Caco-2 (cell line): Measurements from ENCODE around the gene MAPK8IP3. TPM values are rescaled to one million over a fixed set of nuclear protein-coding genes. Genes with fewer than 3 reads are reported as not detected.

ENCODE experiments used
- BruUV-seq: library from RNA; stranded (reverse); fragments of 400-500 nt; replicated peaks from 2 replicates; lab custom pipeline; 2021; lab: Mats Ljungman, UMichigan
- CTCF ChIA-PET: fragments of 300-600 bp; sonication (Branson Sonifier 250); formaldehyde crosslinking; loops from one replicate; lab custom pipeline; 2022; ENCODE audit warnings: antibody characterized with exemption; lab: Charles Lee
- POLR2A ChIA-PET: fragments of 300-600 bp; sonication (Branson Sonifier 250); formaldehyde crosslinking; loops from one replicate; lab custom pipeline; 2022; ENCODE audit warnings: antibody characterized with exemption; lab: Charles Lee
- DNase-seq, 2 experiments: peaks; one replicate each; pipeline versions ENCODE4 v3.0.0 to v3.0.0-alpha.2; 2020 to 2022
- H3K27me3 ChIP-seq: replicated peaks from 2 replicates; pipeline ENCODE4 v1.6.0; 2011; ENCODE audit warnings: low read length; ENCODE audit not compliant: control insufficient read depth, insufficient read depth
- H3K36me3 ChIP-seq: 2 replicates; pipeline ENCODE4 v1.5.1; 2011; ENCODE audit warnings: low read length; ENCODE audit not compliant: control insufficient read depth, insufficient read depth
- H3K4me1 ChIP-seq: fragments of 250-450 bp; sonication (Bioruptor Pico); 2 replicates; pipeline ENCODE4 v1.5.1; 2020; ENCODE audit warnings: mild to moderate bottlenecking
- H3K4me3 ChIP-seq: 2 replicates; pipeline ENCODE4 v1.5.1; 2011; ENCODE audit warnings: low read depth, mild to moderate bottlenecking, control low read depth, low read length
- H3K9me3 ChIP-seq: fragments of 250-450 bp; sonication (Bioruptor Pico); 2 replicates; pipeline ENCODE4 v1.5.1; 2020; ENCODE audit warnings: mild to moderate bottlenecking, moderate library complexity
- H3K27ac Mint-ChIP-seq: one replicate; pipeline ENCODE4 v1.8.0; 2022; ENCODE audit warnings: mixed read lengths; ENCODE audit not compliant: unreplicated experiment
- H3K27me3 Mint-ChIP-seq: one replicate; pipeline ENCODE4 v1.8.0; 2022; ENCODE audit warnings: mixed read lengths; ENCODE audit not compliant: insufficient read depth, unreplicated experiment
- H3K36me3 Mint-ChIP-seq: one replicate; pipeline ENCODE4 v1.8.0; 2022; ENCODE audit warnings: mild to moderate bottlenecking, mixed read lengths; ENCODE audit not compliant: insufficient read depth, unreplicated experiment
- H3K4me1 Mint-ChIP-seq: one replicate; pipeline ENCODE4 v1.8.0; 2022; ENCODE audit warnings: low read depth, mixed read lengths; ENCODE audit not compliant: unreplicated experiment
- H3K4me3 Mint-ChIP-seq: one replicate; pipeline ENCODE4 v1.8.0; 2022; ENCODE audit warnings: mild to moderate bottlenecking, moderate library complexity, mixed read lengths; ENCODE audit not compliant: unreplicated experiment
- H3K9me3 Mint-ChIP-seq: one replicate; pipeline ENCODE4 v1.8.0; 2022; ENCODE audit warnings: mixed read lengths; ENCODE audit not compliant: unreplicated experiment
- CTCF ChIP-seq, 2 experiments: fragments of 200-600 bp in 1 of 2; IDR thresholded peaks; 1 replicate in 1 of 2; 2 replicates in 1 of 2; pipeline versions ENCODE4 v1.5.1 to v1.8.0; 2011 to 2022; ENCODE audit warnings: antibody characterized with exemption in 1 of 2, control low read depth in 1 of 2, inconsistent platforms in 1 of 2, low read depth in 1 of 2, low read length in 1 of 2, mild to moderate bottlenecking in 1 of 2, moderate library complexity in 1 of 2; ENCODE audit not compliant: insufficient read depth in 1 of 2, severe bottlenecking in 1 of 2, unreplicated experiment in 1 of 2
- intact Hi-C: fragments of 100-400 bp; cut with micrococcal nuclease; formaldehyde crosslinking; loops from one replicate; pipeline ENCODE4 v1.10.0; 2022; ENCODE audit not compliant: unreplicated experiment
- microRNA-seq: library from miRNA; unstranded; fragments of <30 nt; microRNA quantifications from one replicate; pipeline ENCODE4 v1.2.0, GENCODE V29; 2022
- total RNA-seq: library from RNA; stranded (reverse); gene quantifications from 2 replicates; pipeline ENCODE4 v1.2.3, GENCODE V29; 2022

Gene MAPK8IP3
- total RNA-seq, 1 experiment from 2014 or later: 60.5 TPM

- Histone ChIP-seq H3K4me1 (no peaks in the 10 kb centered on the region), H3K9me3 (no peaks in the 10 kb centered on the region), H3K27me3 (no peaks in the 10 kb centered on the region), H3K36me3 (peaks cover 1% of the 10 kb centered on the region; the same call in 1 of the 2 replicates), H3K4me3 (no peak overlapping the region)
- Mint-ChIP-seq H3K27ac (no peak overlapping the region), H3K4me3 (no peak overlapping the region), H3K9me3 (no peaks in the 10 kb centered on the region), H3K4me1 (no peaks in the 10 kb centered on the region), H3K27me3 (no peaks in the 10 kb centered on the region), H3K36me3 (peaks cover 21% of the 10 kb centered on the region)
- no peak for DNase-seq
- TF ChIP-seq CTCF (IDR thresholded peaks at IDR 0.05; ENCODE audit: insufficient read depth in 1 of 2, low read depth in 1 of 2, low read length in 1 of 2, severe bottlenecking in 1 of 2, unreplicated experiment in 1 of 2): no peak
- BruUV-seq: no TSS peak
- intact Hi-C loops: no loop called here
- ChIA-PET POLR2A (no interaction called here), CTCF (no interaction called here)
Measured at GRCh38 chr16:1818873-1819525, 113.0 kb downstream of the MAPK8IP3 start.

GRCh38 chr16:1819611-1820010 is 113.6 kb downstream of the MAPK8IP3 start:
- ChIA-PET POLR2A (no interaction called here), CTCF (no interaction called here)
- H3K4me3 ChIP-seq: no peak overlapping the region
- DNase-seq: no peak
- Mint-ChIP-seq H3K36me3 (peaks cover 21% of the 10 kb centered on the region), H3K4me3 (no peak overlapping the region), H3K27me3 (no peaks in the 10 kb centered on the region), H3K4me1 (no peaks in the 10 kb centered on the region), H3K27ac (no peak overlapping the region), H3K9me3 (no peaks in the 10 kb centered on the region)
- H3K4me1 ChIP-seq: no peaks in the 10 kb centered on the region
- H3K27me3 ChIP-seq: no peaks in the 10 kb centered on the region
- no peak for TF ChIP-seq CTCF (IDR thresholded peaks at IDR 0.05; ENCODE audit: insufficient read depth in 1 of 2, low read depth in 1 of 2, low read length in 1 of 2, severe bottlenecking in 1 of 2, unreplicated experiment in 1 of 2)
- H3K36me3 ChIP-seq: peaks cover 1% of the 10 kb centered on the region; the same call in 1 of the 2 replicates
- no peaks in the 10 kb centered on the region for H3K9me3 ChIP-seq
- BruUV-seq: no TSS peak
- intact Hi-C loops: loop anchor here (5.0 kb wide), 1 partner anchor 37 kb away; the partner anchor contains the start of genes NUBP2 and SPSB3

Small RNA genes lying within 50 kb of the gene (microRNA-seq; reads per million reads assigned to microRNA genes)
- gene MIR3177: 9.1 reads per million, percentile 47 among the genes with 10 or more reads in this experiment

Other genes with a start within 250 kb of the MAPK8IP3 start
- gene CLCN7, start 231.2 kb upstream of the MAPK8IP3 start, total RNA-seq: 119 and 127 TPM in 2 replicates
- not detected in 2 replicates for gene PTX4, start 217.3 kb upstream of the MAPK8IP3 start, total RNA-seq
- 55.7 and 62.6 TPM in 2 replicates for gene TELO2, start 212.8 kb upstream of the MAPK8IP3 start, total RNA-seq
- not detected in 2 replicates for gene TMEM204, start 172.5 kb upstream of the MAPK8IP3 start, total RNA-seq
- gene IFT140, start 94.1 kb upstream of the MAPK8IP3 start, total RNA-seq: 16.0 and 16.2 TPM in 2 replicates
- gene CRAMP1, start 93.8 kb upstream of the MAPK8IP3 start, total RNA-seq: 24.7 and 27.3 TPM in 2 replicates
- gene JPT2, start 27.9 kb upstream of the MAPK8IP3 start, total RNA-seq: 170 and 178 TPM in 2 replicates
- gene NME3, start 65.3 kb downstream of the MAPK8IP3 start, total RNA-seq: 5.8 and 7.0 TPM in 2 replicates
- gene EME2, start 66.6 kb downstream of the MAPK8IP3 start, total RNA-seq: 24.1 and 26.7 TPM in 2 replicates
- 105 and 109 TPM in 2 replicates for gene MRPS34, start 66.9 kb downstream of the MAPK8IP3 start, total RNA-seq
- gene SPSB3, start 76.4 kb downstream of the MAPK8IP3 start, total RNA-seq: 26.0 and 28.0 TPM in 2 replicates
- gene NUBP2, start 76.8 kb downstream of the MAPK8IP3 start, total RNA-seq: 61.9 and 65.3 TPM in 2 replicates
- gene IGFALS, start 87.5 kb downstream of the MAPK8IP3 start, total RNA-seq: not detected in 2 replicates
- 39.9 and 48.1 TPM in 2 replicates for gene HAGH, start 120.6 kb downstream of the MAPK8IP3 start, total RNA-seq
- 16.5 and 21.1 TPM in 2 replicates for gene FAHD1, start 121.0 kb downstream of the MAPK8IP3 start, total RNA-seq
- gene MEIOB, start 166.0 kb downstream of the MAPK8IP3 start, total RNA-seq: not detected in 2 replicates
- not detected in 2 replicates for gene HS3ST6, start 212.2 kb downstream of the MAPK8IP3 start, total RNA-seq
- 27.6 and 30.5 TPM in 2 replicates for gene MSRB1, start 237.0 kb downstream of the MAPK8IP3 start, total RNA-seq
- gene RPL3L, start 248.5 kb downstream of the MAPK8IP3 start, total RNA-seq: not detected in 2 replicates